Activated gamma-delta T cell (primary cell): ENCODE measurements around the gene CMTM3.
"Not testable (repeated sequence)": the region's sequence is repeated elsewhere in the genome, so short reads cannot be mapped to it uniquely, and the experiment has no call there.

Source experiments
- DNase-seq: peaks from one replicate; lab custom pipeline; 2025; lab: John Stamatoyannopoulos, UW

Gene CMTM3

GRCh38 chr16:66608241-66609138 lies 4.0 kb downstream of the CMTM3 start:
- peak; percentile 59 for DNase-seq

GRCh38 chr16:66609139-66609510 lies 4.6 kb downstream of the CMTM3 start:
- DNase-seq = no peak

- no peak for DNase-seq
Observed at GRCh38 chr16:66610111-66610820, 5.8 kb downstream of the CMTM3 start.

- not testable (repeated sequence) for DNase-seq
Observed at GRCh38 chr16:66611911-66612310, 7.4 kb downstream of the CMTM3 start.

GRCh38 chr16:66612422-66612821 lies 7.9 kb downstream of the CMTM3 start:
- no peak for DNase-seq

- DNase-seq = no peak
Observed at GRCh38 chr16:66614161-66614802, 9.8 kb downstream of the CMTM3 start.

GRCh38 chr16:66616169-66616568 lies 11.7 kb downstream of the CMTM3 start:
- no peak for DNase-seq

- no peak for DNase-seq
Observed at GRCh38 chr16:66616592-66616991, 12.1 kb downstream of the CMTM3 start.

- no peak for DNase-seq
Observed at GRCh38 chr16:66617010-66617434, 12.5 kb downstream of the CMTM3 start.

GRCh38 chr16:66617728-66618127 lies 13.2 kb downstream of the CMTM3 start:
- DNase-seq = no peak

GRCh38 chr16:66618588-66619375 lies 14.3 kb downstream of the CMTM3 start:
- DNase-seq = no peak

- no peak for DNase-seq
Observed at GRCh38 chr16:66619534-66620428, 15.3 kb downstream of the CMTM3 start.

GRCh38 chr16:66620429-66620795 lies 15.9 kb downstream of the CMTM3 start:
- DNase-seq = no peak

- DNase-seq = no peak
Observed at GRCh38 chr16:66621973-66622372, 17.5 kb downstream of the CMTM3 start.

- no peak for DNase-seq
Observed at GRCh38 chr16:66622863-66623262, 18.4 kb downstream of the CMTM3 start.

GRCh38 chr16:66623755-66624154 lies 19.3 kb downstream of the CMTM3 start:
- DNase-seq = no peak

GRCh38 chr16:66627611-66628378 lies 23.3 kb downstream of the CMTM3 start:
- not testable (repeated sequence) for DNase-seq

- DNase-seq = no peak
Observed at GRCh38 chr16:66629856-66630255, 25.4 kb downstream of the CMTM3 start.

GRCh38 chr16:66630561-66631260 lies 26.2 kb downstream of the CMTM3 start:
- not testable (repeated sequence) for DNase-seq
